ENCODE measurements around the gene PTDSS2. TPM values are rescaled to one million over a fixed set of nuclear protein-coding genes. Genes with fewer than 3 reads are reported as not detected.

PTDSS2 gene
- total RNA-seq, 1 experiment from 2014 or later = 49.5 TPM

GRCh38 chr11:406796-407650, 43.1 kb upstream of the PTDSS2 start (continued):
- TF ChIP-seq ZNF532 (CRISPR knock-in tag; IDR thresholded peaks at IDR 0.05; ENCODE audit: borderline replicate concordance) (no peak), JAZF1 (CRISPR knock-in tag; IDR thresholded peaks at IDR 0.05) (no peak), ZNF671 (CRISPR knock-in tag; IDR thresholded peaks at IDR 0.05) (no peak), ELF4 (CRISPR knock-in tag; IDR thresholded peaks at IDR 0.05; ENCODE audit: low read depth) (no peak), ZNF512 (CRISPR knock-in tag; IDR thresholded peaks at IDR 0.05; ENCODE audit: borderline replicate concordance) (no peak), ZNF263 (CRISPR knock-in tag; IDR thresholded peaks at IDR 0.05; ENCODE audit: low read depth) (no peak), MLX (CRISPR knock-in tag; IDR thresholded peaks at IDR 0.05) (no peak), NR2C2 (CRISPR knock-in tag; IDR thresholded peaks at IDR 0.05) (no peak), AR (CRISPR knock-in tag; IDR thresholded peaks at IDR 0.05) (no peak), SP1 (CRISPR knock-in tag; conservative IDR thresholded peaks at IDR 0.05) (peak; percentile 71), RELA (CRISPR knock-in tag; IDR thresholded peaks at IDR 0.05; ENCODE audit: borderline replicate concordance) (0 out of 2 replicates have a peak, but pooled peaks have one; percentile 47), ZNF423 (CRISPR knock-in tag; IDR thresholded peaks at IDR 0.05) (peak; percentile 75), IRF2 (CRISPR knock-in tag; IDR thresholded peaks at IDR 0.05; ENCODE audit: borderline replicate concordance, low read depth) (no peak), GABPB1 (CRISPR knock-in tag; IDR thresholded peaks at IDR 0.05) (no peak), MAX (CRISPR knock-in tag; IDR thresholded peaks at IDR 0.05) (peak; percentile 65), IRF1 (CRISPR knock-in tag; IDR thresholded peaks at IDR 0.05) (no peak), PRDM15 (CRISPR knock-in tag; IDR thresholded peaks at IDR 0.05) (no peak), ZNF425 (CRISPR knock-in tag; conservative IDR thresholded peaks at IDR 0.05) (no peak), ATF3 (CRISPR knock-in tag; conservative IDR thresholded peaks at IDR 0.05) (no peak)
